Measurements from ENCODE around the gene PRIMPOL.
"Not testable (repeated sequence)": the region's sequence is repeated elsewhere in the genome, so short reads cannot be mapped to it uniquely, and the experiment has no call there.

PRIMPOL gene, protein sequence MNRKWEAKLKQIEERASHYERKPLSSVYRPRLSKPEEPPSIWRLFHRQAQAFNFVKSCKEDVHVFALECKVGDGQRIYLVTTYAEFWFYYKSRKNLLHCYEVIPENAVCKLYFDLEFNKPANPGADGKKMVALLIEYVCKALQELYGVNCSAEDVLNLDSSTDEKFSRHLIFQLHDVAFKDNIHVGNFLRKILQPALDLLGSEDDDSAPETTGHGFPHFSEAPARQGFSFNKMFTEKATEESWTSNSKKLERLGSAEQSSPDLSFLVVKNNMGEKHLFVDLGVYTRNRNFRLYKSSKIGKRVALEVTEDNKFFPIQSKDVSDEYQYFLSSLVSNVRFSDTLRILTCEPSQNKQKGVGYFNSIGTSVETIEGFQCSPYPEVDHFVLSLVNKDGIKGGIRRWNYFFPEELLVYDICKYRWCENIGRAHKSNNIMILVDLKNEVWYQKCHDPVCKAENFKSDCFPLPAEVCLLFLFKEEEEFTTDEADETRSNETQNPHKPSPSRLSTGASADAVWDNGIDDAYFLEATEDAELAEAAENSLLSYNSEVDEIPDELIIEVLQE

DNA sequence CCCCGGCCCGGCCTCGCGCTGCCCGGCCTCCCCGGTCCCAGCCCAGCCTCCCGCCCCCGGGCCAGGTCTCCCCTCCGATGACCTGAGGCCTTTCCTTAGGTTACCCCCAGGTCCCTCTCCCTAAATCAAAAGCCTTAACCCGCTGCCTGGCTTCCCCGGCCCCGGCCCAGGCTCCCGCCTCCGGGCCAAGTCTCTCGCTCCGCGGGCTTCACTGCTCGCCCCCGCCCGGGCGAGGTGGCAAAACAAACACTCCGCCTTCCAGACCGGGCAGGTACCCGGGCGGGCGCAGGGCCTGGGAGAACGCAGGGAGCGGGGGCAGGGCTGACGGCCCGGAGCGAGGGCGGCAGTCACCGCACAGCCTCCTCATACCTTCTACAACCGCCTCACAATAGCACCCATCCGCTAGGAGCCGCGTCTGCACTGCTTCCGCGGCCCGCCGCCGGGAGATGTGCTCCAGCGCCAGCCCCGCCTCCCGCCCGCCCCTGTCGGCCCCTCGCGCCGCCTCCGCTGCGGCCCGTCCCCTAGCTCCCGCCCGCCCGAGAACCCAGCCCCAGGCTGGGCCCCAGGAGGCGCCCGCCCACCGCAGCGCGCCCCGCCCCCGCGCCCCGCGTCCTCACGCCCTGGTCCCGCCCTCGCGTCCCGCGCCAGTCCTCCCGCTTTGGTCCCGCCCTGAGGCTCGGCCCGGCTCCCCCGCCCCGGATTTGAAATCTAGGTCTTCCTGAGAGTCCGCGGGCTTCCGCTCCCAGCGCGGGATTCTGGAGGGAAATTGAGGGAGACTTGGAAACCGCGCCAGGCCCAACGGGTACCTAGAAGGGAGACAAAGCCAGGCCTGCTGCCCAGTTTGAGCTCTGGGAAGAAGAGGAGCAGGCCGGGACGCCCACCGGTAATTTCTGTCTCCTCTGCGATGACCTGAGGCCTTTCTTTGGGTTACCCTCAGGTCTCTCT is at the start of gene PRIMPOL, which contains the start of gene CASP3:
TSS of gene PRIMPOL (plus strand) at position 713 of the 945 bp plus-strand sequence. CDS start 7,403 bp downstream, outside the sequence.
TSS of gene CASP3 (minus strand) at position 422 of the 945 bp plus-strand sequence. CDS start 10,994 bp downstream, outside the sequence.
- peak; percentile 92 for DNase-seq

- DNase-seq = not testable (repeated sequence)
Observed at GRCh38 chr4:184600982-184601381, 48.6 kb upstream of the PRIMPOL start.

DNA sequence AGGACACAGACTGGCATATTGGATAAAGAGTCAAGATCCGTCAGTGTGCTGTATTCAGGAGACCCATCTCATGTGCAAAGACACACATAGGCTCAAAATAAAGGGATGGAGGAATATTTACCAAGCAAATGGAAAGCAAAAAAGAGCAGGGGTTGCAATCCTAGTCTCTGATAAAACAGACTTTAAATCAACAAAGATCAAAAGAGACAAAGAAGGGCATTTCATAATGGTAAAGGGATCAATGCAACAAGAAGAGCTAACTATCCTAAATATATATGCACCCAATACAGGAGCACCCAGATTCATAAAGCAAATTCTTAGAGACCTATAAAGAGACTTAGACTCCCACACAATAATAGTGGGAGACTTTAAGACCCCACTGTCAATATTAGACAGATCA is 46.7 kb upstream of the PRIMPOL start:
- DNase-seq = not testable (repeated sequence)

GRCh38 chr4:184607429-184607828 is 42.1 kb upstream of the PRIMPOL start:
- DNase-seq = not testable (repeated sequence)

DNA sequence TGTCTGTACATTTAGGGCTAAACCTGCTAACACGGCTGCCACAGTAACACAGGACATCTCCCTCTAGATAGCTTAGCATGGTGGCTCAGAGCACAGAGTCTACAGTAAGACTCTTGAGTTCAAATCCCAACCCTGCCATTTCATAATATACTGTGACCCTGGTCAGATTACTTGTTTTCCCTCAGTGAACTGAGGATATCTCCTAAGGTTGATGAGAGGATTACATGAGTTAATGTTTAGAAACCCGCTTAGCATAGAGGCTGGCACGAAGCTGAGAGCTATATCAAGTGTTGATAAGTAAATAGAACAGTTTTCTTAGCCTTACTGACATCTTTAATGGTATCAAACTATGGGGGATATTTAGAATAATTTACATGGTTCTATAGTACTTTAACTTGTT is 37.5 kb upstream of the PRIMPOL start:
- DNase-seq = no peak

DNA sequence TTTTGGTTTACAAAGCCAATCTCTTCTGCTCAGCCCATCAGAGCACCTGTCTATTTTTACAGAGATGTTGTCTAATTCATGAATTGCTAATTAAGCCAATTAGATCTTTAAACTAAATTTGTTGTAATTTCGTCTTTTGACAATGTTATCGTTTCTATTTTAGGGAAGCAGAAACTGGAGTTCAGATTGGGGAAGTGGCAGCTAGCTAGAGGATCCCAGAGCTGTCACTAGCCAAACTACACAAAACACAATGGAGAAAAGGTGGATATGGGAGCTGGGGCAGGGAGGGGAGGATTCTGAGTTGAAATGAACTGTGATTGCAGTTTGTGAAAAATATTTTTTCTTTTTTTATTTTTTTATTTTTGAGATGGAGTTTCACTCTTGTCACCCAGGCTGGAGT is 36.1 kb upstream of the PRIMPOL start:
- no peak for DNase-seq

- DNase-seq = no peak
Observed at GRCh38 chr4:184614509-184614908, 35.0 kb upstream of the PRIMPOL start.

- DNase-seq = not testable (repeated sequence)
Observed at GRCh38 chr4:184616168-184616567, 33.4 kb upstream of the PRIMPOL start.

GRCh38 chr4:184616633-184617551 is 32.6 kb upstream of the PRIMPOL start:
- DNase-seq = no peak

DNA sequence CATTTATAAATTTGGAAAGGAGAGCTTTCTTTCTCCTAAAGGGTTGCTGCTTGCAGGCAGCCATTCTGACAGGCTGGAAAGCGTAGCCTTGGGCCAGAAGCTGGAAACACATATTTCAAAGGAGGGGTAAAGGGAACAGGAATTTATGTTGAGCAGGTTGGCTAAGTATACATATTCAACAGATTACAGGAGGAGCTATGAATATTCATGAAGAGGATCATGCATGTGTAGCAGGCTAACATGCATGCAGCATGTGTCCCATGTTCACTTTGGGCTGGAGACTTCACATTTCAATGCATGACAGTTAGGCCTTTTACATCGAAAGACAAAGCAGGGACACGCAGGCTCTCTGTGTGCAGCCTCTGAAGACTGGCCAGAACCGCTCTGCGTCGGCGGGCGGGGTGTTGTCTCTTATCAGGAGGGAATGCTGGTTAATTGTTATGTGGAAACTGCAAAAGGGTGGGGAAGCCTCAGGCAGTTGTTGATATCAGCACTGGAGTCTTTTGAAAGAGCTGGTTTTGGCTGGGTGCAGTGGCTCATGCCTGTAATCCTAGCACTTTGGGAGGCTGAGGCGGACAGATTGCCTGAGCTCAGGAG is 31.8 kb upstream of the PRIMPOL start:
- no peak for DNase-seq

GRCh38 chr4:184620212-184620867 is 29.2 kb upstream of the PRIMPOL start:
- DNase-seq = no peak

- DNase-seq = no peak
Observed at GRCh38 chr4:184621518-184621917, 28.0 kb upstream of the PRIMPOL start.

- DNase-seq = not testable (repeated sequence)
Observed at GRCh38 chr4:184624504-184624903, 25.0 kb upstream of the PRIMPOL start.

DNA sequence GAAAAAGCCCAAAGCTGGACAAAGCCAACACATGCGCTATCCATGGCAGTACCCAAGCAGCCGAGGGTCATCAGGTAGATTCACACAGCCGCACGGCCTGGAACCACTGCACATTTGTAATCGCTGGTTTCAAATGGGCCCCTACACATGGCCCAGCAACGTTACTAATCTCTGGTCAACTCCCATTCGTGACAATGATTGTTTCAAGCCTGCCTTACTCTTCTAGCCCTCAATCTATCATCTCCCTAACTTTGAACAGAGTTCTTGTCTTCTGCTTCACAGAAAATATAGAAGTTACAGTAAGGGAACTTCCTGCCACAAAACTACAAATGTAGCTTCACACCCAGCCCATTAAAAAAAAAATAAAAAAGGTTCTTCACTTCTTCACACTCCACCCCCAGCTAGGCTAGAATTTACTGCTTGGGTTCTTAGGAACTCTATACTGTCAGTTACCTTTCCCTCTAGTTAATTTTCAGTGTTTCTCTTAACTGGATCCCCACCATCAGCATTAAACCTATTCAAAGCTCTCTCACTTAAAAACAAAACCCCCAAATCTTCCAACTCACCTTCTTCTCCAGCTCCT is 24.5 kb upstream of the PRIMPOL start:
- DNase-seq = no peak

GRCh38 chr4:184625783-184626596 is 23.5 kb upstream of the PRIMPOL start:
- DNase-seq = not testable (repeated sequence)

DNA sequence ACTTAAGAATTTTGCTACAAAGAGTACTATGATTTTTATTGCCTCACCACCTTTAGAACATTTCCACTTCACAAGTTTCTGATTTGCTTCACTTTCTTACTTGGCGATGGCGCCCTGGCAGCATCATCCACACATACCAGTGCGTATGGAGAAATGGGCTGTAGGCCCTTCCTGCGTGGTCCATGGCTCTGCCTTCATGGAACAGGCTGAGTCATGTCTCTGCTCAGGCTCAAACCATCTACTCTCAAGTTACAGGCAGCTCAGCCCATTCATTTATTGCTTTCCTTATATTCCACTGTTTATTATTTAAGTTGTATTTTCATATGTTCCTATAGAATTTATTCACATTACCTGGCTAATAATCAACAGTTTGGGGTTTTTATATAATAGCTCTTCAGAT is 21.4 kb upstream of the PRIMPOL start:
- no peak for DNase-seq

DNA sequence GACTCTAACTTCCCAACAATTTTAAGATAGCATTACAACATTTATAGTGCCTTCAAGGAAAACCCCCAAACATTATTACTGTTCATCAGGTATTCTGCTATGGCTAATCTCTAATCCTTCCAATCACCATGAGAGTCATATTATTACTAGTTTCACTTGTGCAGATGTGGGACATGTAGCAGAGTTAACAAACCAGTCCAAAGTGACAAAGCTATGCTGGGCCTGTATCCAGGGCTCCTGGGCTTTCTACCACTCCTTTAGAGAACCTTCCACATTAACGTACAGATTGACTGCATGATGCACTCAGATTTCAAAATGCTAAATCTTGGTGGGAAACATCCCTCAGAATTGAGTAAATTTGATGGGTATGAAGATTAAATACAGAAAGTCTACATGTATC is 16.7 kb upstream of the PRIMPOL start:
- no peak for DNase-seq

DNA sequence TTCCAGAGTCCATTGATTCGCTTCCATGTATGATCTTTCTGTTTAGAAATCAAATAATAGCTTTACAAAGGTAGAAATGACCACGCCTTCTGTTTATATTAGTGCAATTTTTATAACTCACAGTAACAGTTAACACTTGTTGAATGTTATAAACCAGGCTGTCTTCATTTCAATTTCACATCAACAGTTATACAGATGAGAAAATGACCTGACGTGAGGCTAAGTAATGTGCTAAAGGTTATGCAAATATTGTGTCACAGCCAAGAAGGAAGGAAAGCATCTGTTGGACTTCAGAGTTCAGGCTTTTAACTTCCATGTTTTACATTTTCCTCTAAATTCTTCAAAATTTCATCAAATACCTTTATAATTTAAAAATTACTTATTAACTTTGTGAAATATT is 14.2 kb upstream of the PRIMPOL start:
- no peak for DNase-seq

GRCh38 chr4:184636144-184636543 is 13.4 kb upstream of the PRIMPOL start:
- no peak for DNase-seq

DNA sequence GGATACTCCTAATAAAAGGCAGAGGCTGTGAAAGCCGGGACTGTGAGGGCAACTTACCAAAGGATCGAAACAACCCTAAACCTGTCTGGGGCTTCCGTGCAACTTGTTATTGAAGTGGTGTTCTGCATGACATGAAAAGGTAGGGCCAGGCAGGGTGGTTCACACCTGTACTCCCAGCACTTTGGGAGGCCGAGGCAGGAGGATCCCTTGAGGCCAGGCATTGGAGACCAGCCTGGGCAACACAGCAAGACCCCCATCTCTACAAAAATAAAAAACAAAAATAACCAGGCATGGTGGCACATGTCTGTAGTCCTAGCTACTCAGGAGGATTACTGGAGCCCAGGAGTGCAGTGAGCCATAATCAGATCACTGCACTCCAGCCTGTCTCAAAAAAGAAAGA is 12.6 kb upstream of the PRIMPOL start:
- DNase-seq = no peak
